ENCODE data around the gene TUBB4B. TPM values are rescaled to one million over a fixed set of nuclear protein-coding genes. Genes with fewer than 3 reads are reported as not detected.

Gene TUBB4B
- total and polyA plus RNA-seq, 2 of the 4 experiments (the other 2 are of a cell fraction), result 237 to 529 TPM

DNA sequence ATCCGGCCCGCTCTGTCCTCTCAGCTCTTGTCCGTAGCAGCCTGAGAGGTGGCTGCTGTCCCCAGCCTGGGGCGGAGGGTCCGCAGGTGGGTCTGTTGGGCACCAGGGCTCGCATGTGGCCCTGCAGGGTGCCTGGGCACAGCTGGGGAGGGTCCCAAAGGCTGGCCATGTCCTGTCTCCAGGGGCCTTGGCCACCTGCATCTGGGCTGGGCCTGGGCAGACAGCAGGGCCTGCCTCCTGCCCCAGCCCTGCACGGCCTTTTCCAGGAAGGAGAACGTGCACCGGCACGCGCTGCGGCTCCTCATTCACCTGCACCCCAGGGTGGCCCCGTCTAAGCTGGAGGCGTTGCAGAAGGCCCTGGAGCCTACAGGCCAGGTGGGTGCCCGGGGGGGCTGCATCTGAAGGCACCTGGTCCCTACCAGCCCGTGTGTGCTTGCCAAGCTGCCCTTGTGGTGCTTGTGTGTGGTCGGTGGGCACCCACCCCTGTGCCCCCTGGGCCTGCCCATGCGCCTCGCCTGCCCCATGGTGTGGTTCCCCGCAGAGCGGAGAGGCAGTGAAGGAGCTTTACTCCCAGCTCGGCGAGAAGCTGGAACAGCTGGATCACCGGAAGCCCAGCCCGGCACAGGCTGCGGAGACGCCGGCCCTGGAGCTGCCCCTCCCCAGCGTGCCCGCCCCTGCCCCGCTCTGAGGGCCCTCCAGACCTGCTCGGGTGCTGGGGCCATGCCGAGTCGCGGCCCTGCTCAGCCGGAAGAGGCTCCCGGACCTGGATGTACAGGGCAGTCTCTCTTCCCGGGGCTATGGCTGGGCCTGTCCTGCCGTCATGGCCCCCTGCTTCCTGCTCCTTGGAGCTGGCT lies 31.4 kb downstream of the TUBB4B start:
- H3K27me3 ChIP-seq (ENCODE audit: control insufficient read depth, insufficient read depth, low read length), result no peaks in the 10 kb centered on the region
- H4K5ac ChIP-seq (ENCODE audit: low read depth, low read length), result no peak overlapping the region
- no peak overlapping the region for H3K4ac ChIP-seq (ENCODE audit: low read depth, low read length)
- peaks cover 41% of the 10 kb centered on the region for H3K36me3 ChIP-seq (ENCODE audit: control insufficient read depth, insufficient read depth, low read length)
- H2BK20ac ChIP-seq (ENCODE audit: low read depth, low read length), result no peak overlapping the region
- no peak overlapping the region for H3K18ac ChIP-seq (ENCODE audit: low read depth, low read length)
- no peak overlapping the region for H2AK5ac ChIP-seq (ENCODE audit: low read depth, low read length)
- no peak overlapping the region for H2AK9ac ChIP-seq (replicated peaks; ENCODE audit: low read depth, low read length, poor library complexity)
- no peak overlapping the region for H3K14ac ChIP-seq (replicated peaks; ENCODE audit: low read depth, low read length)
- ATAC-seq (ENCODE audit: low read depth) (no peak), DNase-seq (no peak)
- CTCF ChIA-PET, result no interaction called here
- peaks cover 14% of the 10 kb centered on the region for H3K9me1 ChIP-seq (ENCODE audit: insufficient read depth, low read length)
- no peak overlapping the region for H3K4me3 ChIP-seq (ENCODE audit: insufficient read depth, low read depth, low read length)
- peaks cover 21% of the 10 kb centered on the region for H3K4me1 ChIP-seq (ENCODE audit: control insufficient read depth, insufficient read depth, low read length)
- H3K4me2 ChIP-seq (ENCODE audit: low read depth, low read length), result no peak overlapping the region
- BruUV-seq (replicated peaks), result no TSS peak
- H3K56ac ChIP-seq (ENCODE audit: extremely low read depth, insufficient read depth, low read length), result no peak overlapping the region
- H2BK120ac ChIP-seq (ENCODE audit: low read depth, low read length), result no peak overlapping the region
- POLR2A ChIA-PET (ENCODE audit: unreplicated experiment), result no interaction called here
- no peaks in the 10 kb centered on the region for H3K9me3 ChIP-seq (ENCODE audit: control insufficient read depth, insufficient read depth, low read length)
- H3K9ac ChIP-seq (ENCODE audit: low read depth, low read length), result no peak overlapping the region
- no peak overlapping the region for H4K91ac ChIP-seq (ENCODE audit: insufficient read depth, low read depth, low read length)
- no peak overlapping the region for H2BK5ac ChIP-seq (ENCODE audit: low read depth, low read length, poor library complexity, severe bottlenecking)
- no peak overlapping the region for H2BK15ac ChIP-seq (ENCODE audit: low read depth, low read length)
- no peak overlapping the region for H4K8ac ChIP-seq (ENCODE audit: low read depth in 2 of 2, low read length in 2 of 2)
- peaks cover 29% of the 10 kb centered on the region for H4K20me1 ChIP-seq (ENCODE audit: insufficient read depth, low read length)
- dilution Hi-C loops (cut with HindIII; ENCODE audit: low sequenced_read_pairs, unreplicated experiment) (no loop called here), intact Hi-C loops (cut with micrococcal nuclease) (no loop called here), in situ Hi-C loops (cut with MboI; ENCODE audit: low sequenced_read_pairs) (no loop called here)
- no peak overlapping the region for H3K27ac ChIP-seq (ENCODE audit: insufficient read depth, low read length)
- H2AFZ ChIP-seq (replicated peaks; ENCODE audit: low read length, poor library complexity), result no peak overlapping the region
- H3K79me1 ChIP-seq (ENCODE audit: low read depth in 1 of 2, low read length in 2 of 2), result peaks cover 13 to 73% of the 10 kb centered on the region in 2 experiments
- 92% methylated on average over 30 of the region's 39 CpGs; no CpG with 5 or more reads in 1 of the 2 experiments for WGBS, 2 experiments (ENCODE audit: extremely low coverage in 2 of 2, insufficient read length in 1 of 2)
- no peak overlapping the region for H3K23ac ChIP-seq (ENCODE audit: low read depth, low read length)
- TF ChIP-seq RAD21 (IDR thresholded peaks at IDR 0.05; ENCODE audit: low read length) (no peak), POLR2A (IDR thresholded peaks at IDR 0.05; ENCODE audit: low read depth, low read length) (no peak), RFX5 (IDR thresholded peaks at IDR 0.05; ENCODE audit: low read depth, low read length) (no peak), MAFK (IDR thresholded peaks at IDR 0.05; ENCODE audit: low read depth, low read length) (no peak), CHD1 (IDR thresholded peaks at IDR 0.05; ENCODE audit: low read depth, low read length) (no peak), RCOR1 (IDR thresholded peaks at IDR 0.05; ENCODE audit: insufficient replicate concordance, low read length) (no peak), MAZ (IDR thresholded peaks at IDR 0.05; ENCODE audit: borderline replicate concordance, low read depth, low read length) (no peak), MXI1 (IDR thresholded peaks at IDR 0.05; ENCODE audit: borderline replicate concordance, low read depth, low read length) (no peak), NFE2L2 (IDR thresholded peaks at IDR 0.05; ENCODE audit: low read depth, low read length) (no peak), BHLHE40 (IDR thresholded peaks at IDR 0.05; ENCODE audit: low read depth, low read length) (no peak), CEBPB (IDR thresholded peaks at IDR 0.05; ENCODE audit: low read depth, low read length) (no peak), SMC3 (IDR thresholded peaks at IDR 0.05; ENCODE audit: low read depth, low read length) (no peak)
- TF ChIP-seq, protein P1, sequence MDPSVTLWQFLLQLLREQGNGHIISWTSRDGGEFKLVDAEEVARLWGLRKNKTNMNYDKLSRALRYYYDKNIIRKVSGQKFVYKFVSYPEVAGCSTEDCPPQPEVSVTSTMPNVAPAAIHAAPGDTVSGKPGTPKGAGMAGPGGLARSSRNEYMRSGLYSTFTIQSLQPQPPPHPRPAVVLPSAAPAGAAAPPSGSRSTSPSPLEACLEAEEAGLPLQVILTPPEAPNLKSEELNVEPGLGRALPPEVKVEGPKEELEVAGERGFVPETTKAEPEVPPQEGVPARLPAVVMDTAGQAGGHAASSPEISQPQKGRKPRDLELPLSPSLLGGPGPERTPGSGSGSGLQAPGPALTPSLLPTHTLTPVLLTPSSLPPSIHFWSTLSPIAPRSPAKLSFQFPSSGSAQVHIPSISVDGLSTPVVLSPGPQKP (IDR thresholded peaks at IDR 0.05; ENCODE audit: borderline replicate concordance, low read depth, low read length), result no peak
- TF ChIP-seq, protein P2, sequence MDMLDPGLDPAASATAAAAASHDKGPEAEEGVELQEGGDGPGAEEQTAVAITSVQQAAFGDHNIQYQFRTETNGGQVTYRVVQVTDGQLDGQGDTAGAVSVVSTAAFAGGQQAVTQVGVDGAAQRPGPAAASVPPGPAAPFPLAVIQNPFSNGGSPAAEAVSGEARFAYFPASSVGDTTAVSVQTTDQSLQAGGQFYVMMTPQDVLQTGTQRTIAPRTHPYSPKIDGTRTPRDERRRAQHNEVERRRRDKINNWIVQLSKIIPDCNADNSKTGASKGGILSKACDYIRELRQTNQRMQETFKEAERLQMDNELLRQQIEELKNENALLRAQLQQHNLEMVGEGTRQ (IDR thresholded peaks at IDR 0.05; ENCODE audit: low read depth, low read length), result no peak
- TF ChIP-seq, protein P3, sequence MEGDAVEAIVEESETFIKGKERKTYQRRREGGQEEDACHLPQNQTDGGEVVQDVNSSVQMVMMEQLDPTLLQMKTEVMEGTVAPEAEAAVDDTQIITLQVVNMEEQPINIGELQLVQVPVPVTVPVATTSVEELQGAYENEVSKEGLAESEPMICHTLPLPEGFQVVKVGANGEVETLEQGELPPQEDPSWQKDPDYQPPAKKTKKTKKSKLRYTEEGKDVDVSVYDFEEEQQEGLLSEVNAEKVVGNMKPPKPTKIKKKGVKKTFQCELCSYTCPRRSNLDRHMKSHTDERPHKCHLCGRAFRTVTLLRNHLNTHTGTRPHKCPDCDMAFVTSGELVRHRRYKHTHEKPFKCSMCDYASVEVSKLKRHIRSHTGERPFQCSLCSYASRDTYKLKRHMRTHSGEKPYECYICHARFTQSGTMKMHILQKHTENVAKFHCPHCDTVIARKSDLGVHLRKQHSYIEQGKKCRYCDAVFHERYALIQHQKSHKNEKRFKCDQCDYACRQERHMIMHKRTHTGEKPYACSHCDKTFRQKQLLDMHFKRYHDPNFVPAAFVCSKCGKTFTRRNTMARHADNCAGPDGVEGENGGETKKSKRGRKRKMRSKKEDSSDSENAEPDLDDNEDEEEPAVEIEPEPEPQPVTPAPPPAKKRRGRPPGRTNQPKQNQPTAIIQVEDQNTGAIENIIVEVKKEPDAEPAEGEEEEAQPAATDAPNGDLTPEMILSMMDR (conservative IDR thresholded peaks at IDR 0.05; ENCODE audit: low read depth, low read length), result no peak

All from IMR-90 (cell line).